IPS DF 6.9 (cell line): ENCODE results near the gene TRIP10.

Experiments
- DNase-seq: peaks from one replicate; pipeline ENCODE4 v3.0.0-alpha.2; 2013; ENCODE audit warnings: low read depth, low spot score
- H3K27ac ChIP-seq: one replicate; pipeline ENCODE4 v1.5.1; 2013; ENCODE audit warnings: low read length, control low read depth
- H3K27me3 ChIP-seq: 2 replicates; pipeline ENCODE4 v1.6.1; 2013; ENCODE audit warnings: mild to moderate bottlenecking, low read length; ENCODE audit not compliant: control insufficient read depth, insufficient read depth
- H3K36me3 ChIP-seq: 2 replicates; pipeline ENCODE4 v1.6.1; 2013; ENCODE audit warnings: low read length; ENCODE audit not compliant: control insufficient read depth, insufficient read depth
- H3K4me1 ChIP-seq: 2 replicates; pipeline ENCODE4 v1.6.1; 2013; ENCODE audit warnings: low read length; ENCODE audit not compliant: control insufficient read depth, insufficient read depth
- H3K4me3 ChIP-seq: 2 replicates; pipeline ENCODE4 v1.5.1; 2013; ENCODE audit warnings: mild to moderate bottlenecking, low read length
- H3K9me3 ChIP-seq: 2 replicates; pipeline ENCODE4 v1.6.1; 2013; ENCODE audit warnings: low read length, inconsistent platforms; ENCODE audit not compliant: control insufficient read depth, insufficient read depth
- WGBS: extraction: QIAGEN DNeasy Blood & Tissue Kit; methylation state at CpG from one replicate; pipeline ENCODE4 v1.1.7; 2013; ENCODE audit warnings: mixed read lengths, missing lambda C conversion rate; ENCODE audit not compliant: insufficient read length, insufficient coverage; 5-methylcytosine and 5-hydroxymethylcytosine counted together

The TRIP10 gene

DNA sequence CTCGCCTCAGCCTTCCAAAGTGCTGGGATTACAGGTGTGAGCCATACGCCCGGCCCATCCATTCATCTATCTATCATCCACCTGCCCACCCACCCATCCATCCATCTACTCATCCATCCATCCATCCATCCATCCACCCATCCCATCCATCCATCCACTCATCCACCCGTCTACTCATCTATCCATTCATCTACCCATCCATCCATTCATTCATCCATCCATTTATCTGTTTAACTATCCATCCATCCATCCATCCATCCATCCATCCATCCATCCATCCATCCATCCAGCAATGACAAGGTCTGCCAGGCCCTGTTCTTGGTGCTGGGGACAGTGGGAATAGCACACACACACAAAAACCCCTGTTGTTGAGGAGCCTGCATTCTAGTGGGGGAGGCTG is 37.5 kb downstream of the TRIP10 start:
- WGBS: 100% methylated on average over 1 of the region's 4 CpGs
- no peaks in the 10 kb centered on the region for H3K9me3 ChIP-seq
- H3K27me3 ChIP-seq: no peaks in the 10 kb centered on the region
- H3K4me3 ChIP-seq: no peak overlapping the region
- H3K36me3 ChIP-seq: no peaks in the 10 kb centered on the region
- peaks cover 7% of the 10 kb centered on the region for H3K4me1 ChIP-seq
- no peak overlapping the region for H3K27ac ChIP-seq
- DNase-seq: no peak

GRCh38 chr19:6777434-6777833 is 38.0 kb downstream of the TRIP10 start:
- Histone ChIP-seq H3K4me3 (no peak overlapping the region; the same call in 1 of the 2 replicates), H3K36me3 (no peaks in the 10 kb centered on the region), H3K27me3 (no peaks in the 10 kb centered on the region), H3K9me3 (no peaks in the 10 kb centered on the region), H3K27ac (no peak overlapping the region), H3K4me1 (peaks cover 7% of the 10 kb centered on the region)
- no CpG with 5 or more reads among the region's 2 CpGs for WGBS
- DNase-seq: no peak

DNA sequence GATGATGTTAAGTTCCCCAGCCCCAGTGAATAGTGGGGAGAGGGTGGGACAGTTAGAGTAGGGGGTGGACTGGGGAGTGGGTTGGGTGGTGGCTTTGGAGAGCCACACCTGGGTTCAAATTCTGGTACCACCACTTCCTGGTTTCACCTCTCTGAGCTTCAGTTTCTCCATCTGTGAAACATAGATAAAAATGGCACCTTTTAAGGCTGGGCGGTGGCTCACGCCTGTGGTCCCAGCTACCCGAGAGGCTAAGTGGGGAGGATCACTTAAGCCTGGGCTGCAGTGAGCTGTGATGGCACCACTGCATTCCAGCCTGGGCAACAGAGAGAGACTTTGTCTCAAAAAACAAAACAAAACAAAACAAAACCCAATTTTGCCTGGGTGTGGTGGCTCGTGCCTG is 38.9 kb downstream of the TRIP10 start:
- H3K36me3 ChIP-seq: no peaks in the 10 kb centered on the region
- no peak for DNase-seq
- H3K9me3 ChIP-seq: no peaks in the 10 kb centered on the region
- no CpG with 5 or more reads among the region's 4 CpGs for WGBS
- H3K4me3 ChIP-seq: no peak overlapping the region
- H3K27ac ChIP-seq: no peak overlapping the region
- no peaks in the 10 kb centered on the region for H3K27me3 ChIP-seq
- peaks cover under 1% of the 10 kb centered on the region for H3K4me1 ChIP-seq

DNA sequence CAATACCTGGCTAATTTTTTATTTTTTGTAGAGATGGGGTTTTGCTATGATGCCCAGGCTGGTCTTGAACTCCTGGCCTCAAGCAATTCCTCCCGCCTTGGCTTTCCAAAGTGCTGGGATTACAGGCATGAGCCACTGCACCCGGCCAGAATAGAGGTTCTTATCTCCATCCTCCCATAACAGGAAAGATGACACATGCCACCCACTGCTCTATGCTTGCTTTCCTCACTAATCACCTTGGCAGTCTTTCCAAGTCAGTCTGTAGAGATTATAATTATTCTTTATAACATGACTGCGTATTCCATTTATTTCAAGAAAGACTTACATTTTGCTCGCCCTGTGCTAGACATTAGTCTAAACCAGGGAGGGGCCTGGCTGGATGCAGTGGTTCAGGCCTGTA is 39.7 kb downstream of the TRIP10 start:
- no peaks in the 10 kb centered on the region for H3K4me1 ChIP-seq
- no peak for DNase-seq
- WGBS: no CpG with 5 or more reads among the region's 4 CpGs
- no peak overlapping the region for H3K4me3 ChIP-seq
- H3K27me3 ChIP-seq: no peaks in the 10 kb centered on the region
- no peak overlapping the region for H3K27ac ChIP-seq
- no peaks in the 10 kb centered on the region for H3K9me3 ChIP-seq
- H3K36me3 ChIP-seq: no peaks in the 10 kb centered on the region

GRCh38 chr19:6787393-6787792 is 47.9 kb downstream of the TRIP10 start:
- Histone ChIP-seq H3K9me3 (no peaks in the 10 kb centered on the region), H3K27me3 (no peaks in the 10 kb centered on the region), H3K4me1 (no peaks in the 10 kb centered on the region), H3K4me3 (no peak overlapping the region), H3K27ac (no peak overlapping the region), H3K36me3 (no peaks in the 10 kb centered on the region)
- no peak for DNase-seq
- WGBS: no CpG with 5 or more reads among the region's 4 CpGs

DNA sequence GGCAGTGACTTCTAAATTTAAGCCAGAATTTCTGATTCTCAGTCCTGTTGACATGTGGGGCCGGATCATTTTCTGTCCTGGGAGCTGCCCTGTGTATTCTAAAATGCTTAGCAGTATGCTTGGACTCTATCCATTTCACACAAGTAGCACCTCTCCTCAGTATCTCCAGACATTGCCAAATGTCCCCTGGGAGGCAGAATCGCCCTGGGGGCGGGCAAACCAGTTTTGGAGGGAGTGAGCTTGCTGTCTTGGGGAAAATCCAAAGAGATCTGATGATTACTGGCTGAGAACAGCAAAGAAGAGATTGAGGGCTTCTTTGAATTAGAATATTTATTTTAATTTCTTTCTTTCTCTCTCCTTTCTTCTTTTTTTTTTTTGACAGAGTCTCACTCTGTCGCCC is 49.4 kb downstream of the TRIP10 start:
- Histone ChIP-seq H3K4me1 (no peaks in the 10 kb centered on the region), H3K27ac (no peak overlapping the region), H3K27me3 (no peaks in the 10 kb centered on the region), H3K36me3 (no peaks in the 10 kb centered on the region), H3K9me3 (no peaks in the 10 kb centered on the region), H3K4me3 (no peak overlapping the region)
- no CpG with 5 or more reads among the region's 4 CpGs for WGBS
- no peak for DNase-seq

DNA sequence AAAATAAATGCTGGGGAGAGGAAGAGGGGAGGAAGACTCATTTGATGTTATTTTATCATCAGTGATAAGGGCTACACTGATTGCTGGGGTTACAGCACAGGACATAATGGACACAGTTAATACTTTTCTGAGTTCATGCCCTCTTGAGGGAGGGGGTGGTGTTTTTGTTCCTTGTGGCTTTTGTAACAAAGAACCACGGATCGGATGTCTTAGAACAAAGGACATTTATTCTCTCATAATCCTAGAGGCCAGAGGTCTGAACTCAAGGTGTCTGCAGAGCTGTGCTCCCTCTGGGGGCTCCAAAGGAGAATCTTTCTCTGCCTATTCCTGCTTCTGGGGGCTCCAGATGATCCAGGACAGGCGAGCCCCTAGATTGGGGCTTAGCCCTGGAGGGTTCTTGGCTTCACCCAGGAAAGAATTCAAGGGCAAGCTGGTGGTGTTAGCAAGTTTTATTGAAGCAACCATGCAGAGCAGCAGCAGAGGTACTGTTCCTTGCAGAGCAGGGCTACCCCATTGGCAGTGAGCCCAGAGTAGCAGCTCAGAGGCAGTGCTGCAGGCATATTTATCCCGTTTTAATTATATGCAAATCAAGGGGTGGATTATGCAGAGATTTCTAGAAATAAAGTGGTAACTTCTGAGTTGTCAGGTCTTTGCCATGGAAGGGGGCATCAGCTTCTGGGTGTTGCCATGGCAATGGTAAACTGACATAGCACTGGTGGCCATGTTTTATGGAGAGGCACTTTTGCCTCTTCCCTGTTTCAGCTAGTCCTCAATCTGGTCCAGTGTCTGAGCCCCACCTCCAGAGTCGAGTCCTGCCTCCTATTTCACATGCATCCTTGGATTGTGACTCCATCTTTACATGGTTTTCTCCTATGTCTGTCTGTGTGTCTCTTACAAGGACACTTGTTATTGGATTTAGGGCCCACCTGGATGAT is 51.0 kb downstream of the TRIP10 start:
- no CpG with 5 or more reads among the region's 5 CpGs for WGBS
- Histone ChIP-seq H3K27ac (no peak overlapping the region), H3K4me1 (no peaks in the 10 kb centered on the region), H3K4me3 (no peak overlapping the region), H3K36me3 (no peaks in the 10 kb centered on the region), H3K27me3 (no peaks in the 10 kb centered on the region), H3K9me3 (no peaks in the 10 kb centered on the region; the same call in 1 of the 2 replicates)
- DNase-seq: no peak

DNA sequence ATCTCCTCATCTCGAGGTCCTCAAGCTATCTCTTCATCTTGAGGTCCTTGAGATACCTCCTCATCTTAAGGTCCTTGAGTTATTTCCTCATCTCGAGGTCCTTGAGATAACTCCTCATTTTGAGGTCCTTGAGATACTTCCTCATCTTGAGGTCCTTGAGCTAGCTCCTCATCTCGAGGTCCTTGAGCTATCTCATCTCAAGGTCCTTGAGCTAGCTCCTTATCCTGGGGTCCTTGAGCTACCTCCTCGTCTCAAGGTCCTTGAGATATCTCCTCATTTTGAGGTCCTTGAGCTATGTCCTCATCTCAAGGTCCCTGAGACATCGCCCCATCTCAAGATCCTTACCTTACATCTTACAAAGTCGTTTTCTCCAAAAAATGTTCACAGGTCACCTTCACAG is 51.8 kb downstream of the TRIP10 start:
- no CpG with 5 or more reads among the region's 6 CpGs for WGBS
- H3K27ac ChIP-seq: no peak overlapping the region

GRCh38 chr19:6793411-6793810 is 53.9 kb downstream of the TRIP10 start:
- H3K4me1 ChIP-seq: no peaks in the 10 kb centered on the region
- no peaks in the 10 kb centered on the region for H3K27me3 ChIP-seq
- no peaks in the 10 kb centered on the region; the same call in 1 of the 2 replicates for H3K9me3 ChIP-seq
- no CpG with 5 or more reads among the region's 4 CpGs for WGBS
- H3K36me3 ChIP-seq: no peaks in the 10 kb centered on the region
- H3K27ac ChIP-seq: no peak overlapping the region
- H3K4me3 ChIP-seq: no peak overlapping the region
- DNase-seq: no peak

More for the DNA sequence above, 51.8 kb downstream of the TRIP10 start:
- no peaks in the 10 kb centered on the region; the same call in 1 of the 2 replicates for H3K9me3 ChIP-seq
- H3K27me3 ChIP-seq: no peaks in the 10 kb centered on the region
- no peaks in the 10 kb centered on the region for H3K36me3 ChIP-seq
- H3K4me3 ChIP-seq: no peak overlapping the region
- no peak for DNase-seq
- no peaks in the 10 kb centered on the region for H3K4me1 ChIP-seq

DNA sequence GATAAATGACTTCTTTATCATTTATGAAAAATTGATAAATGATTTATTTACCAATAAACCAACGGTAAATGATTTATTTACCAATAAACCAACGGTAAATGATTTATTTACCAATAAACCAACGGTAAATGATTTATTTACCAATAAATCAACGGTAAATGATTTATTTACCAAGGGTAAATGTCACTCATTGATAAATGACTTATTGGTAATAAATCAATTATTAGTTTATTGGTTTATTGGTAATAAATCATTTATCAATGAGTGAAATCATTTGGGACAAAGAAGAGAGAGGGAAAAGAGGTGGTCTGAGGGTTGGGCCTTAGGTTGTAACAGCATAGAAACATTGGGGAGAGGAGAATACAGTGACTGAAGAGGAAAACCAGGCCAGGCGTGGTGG is 54.5 kb downstream of the TRIP10 start:
- Histone ChIP-seq H3K4me1 (no peaks in the 10 kb centered on the region), H3K27ac (no peak overlapping the region), H3K4me3 (no peak overlapping the region), H3K9me3 (no peaks in the 10 kb centered on the region; the same call in 1 of the 2 replicates), H3K27me3 (no peaks in the 10 kb centered on the region), H3K36me3 (no peaks in the 10 kb centered on the region)
- DNase-seq: no peak
- no CpG with 5 or more reads among the region's 5 CpGs for WGBS
